ENCODE data around the gene TSPAN13.

The TSPAN13 gene

GRCh38 chr7:16778476-16778875 is 24.9 kb downstream of the TSPAN13 start:
- FAIRE-seq: no peak

- no peak for FAIRE-seq
These were observed 25.5 kb downstream of the TSPAN13 start for GRCh38 chr7:16779051-16779450.

GRCh38 chr7:16780596-16780995 is 27.0 kb downstream of the TSPAN13 start:
- no peak for FAIRE-seq

GRCh38 chr7:16785321-16785720 is 31.8 kb downstream of the TSPAN13 start:
- FAIRE-seq: peak; percentile 62

- FAIRE-seq: no peak
These were observed 32.3 kb downstream of the TSPAN13 start for GRCh38 chr7:16785846-16786245.

GRCh38 chr7:16786257-16786656 is 32.7 kb downstream of the TSPAN13 start:
- FAIRE-seq: peak; percentile 21

GRCh38 chr7:16787127-16787526 is 33.6 kb downstream of the TSPAN13 start:
- no peak for FAIRE-seq

- no peak for FAIRE-seq
These were observed 37.5 kb downstream of the TSPAN13 start for GRCh38 chr7:16791071-16791470.

- no peak for FAIRE-seq
These were observed 38.5 kb downstream of the TSPAN13 start for GRCh38 chr7:16791905-16792698.

- no peak for FAIRE-seq
These were observed 41.4 kb downstream of the TSPAN13 start for GRCh38 chr7:16794986-16795385.

- FAIRE-seq: no peak
These were observed 42.1 kb downstream of the TSPAN13 start for GRCh38 chr7:16795624-16796023.

- no peak for FAIRE-seq
These were observed 47.6 kb downstream of the TSPAN13 start for GRCh38 chr7:16801111-16801542.

- no peak for FAIRE-seq
These were observed 48.0 kb downstream of the TSPAN13 start for GRCh38 chr7:16801579-16801978.

- no peak for FAIRE-seq
These were observed 49.6 kb downstream of the TSPAN13 start for GRCh38 chr7:16803125-16803524.

- FAIRE-seq: peak; percentile 82
These were observed 50.5 kb downstream of the TSPAN13 start for GRCh38 chr7:16803881-16804673.

GRCh38 chr7:16804674-16805439 is 51.3 kb downstream of the TSPAN13 start, which contains the start of gene AGR2:
TSS of gene AGR2 (minus strand) at chr7:16804999. CDS start at chr7:16801796, 3,203 bp downstream.
- FAIRE-seq: peak; percentile 33

- no peak for FAIRE-seq
These were observed 51.9 kb downstream of the TSPAN13 start for GRCh38 chr7:16805441-16805840.

GRCh38 chr7:16810112-16810511 is 56.6 kb downstream of the TSPAN13 start:
- FAIRE-seq: no peak

- FAIRE-seq: no peak
These were observed 57.0 kb downstream of the TSPAN13 start for GRCh38 chr7:16810573-16810972.

GRCh38 chr7:16811551-16811950 is 58.0 kb downstream of the TSPAN13 start:
- peak; percentile 90 for FAIRE-seq

GRCh38 chr7:16812542-16813231 is 59.1 kb downstream of the TSPAN13 start:
- FAIRE-seq: no peak

GRCh38 chr7:16813232-16813616 is 59.7 kb downstream of the TSPAN13 start:
- no peak for FAIRE-seq
